ENCODE measurements around the gene GAB2.

GAB2 gene

DNA sequence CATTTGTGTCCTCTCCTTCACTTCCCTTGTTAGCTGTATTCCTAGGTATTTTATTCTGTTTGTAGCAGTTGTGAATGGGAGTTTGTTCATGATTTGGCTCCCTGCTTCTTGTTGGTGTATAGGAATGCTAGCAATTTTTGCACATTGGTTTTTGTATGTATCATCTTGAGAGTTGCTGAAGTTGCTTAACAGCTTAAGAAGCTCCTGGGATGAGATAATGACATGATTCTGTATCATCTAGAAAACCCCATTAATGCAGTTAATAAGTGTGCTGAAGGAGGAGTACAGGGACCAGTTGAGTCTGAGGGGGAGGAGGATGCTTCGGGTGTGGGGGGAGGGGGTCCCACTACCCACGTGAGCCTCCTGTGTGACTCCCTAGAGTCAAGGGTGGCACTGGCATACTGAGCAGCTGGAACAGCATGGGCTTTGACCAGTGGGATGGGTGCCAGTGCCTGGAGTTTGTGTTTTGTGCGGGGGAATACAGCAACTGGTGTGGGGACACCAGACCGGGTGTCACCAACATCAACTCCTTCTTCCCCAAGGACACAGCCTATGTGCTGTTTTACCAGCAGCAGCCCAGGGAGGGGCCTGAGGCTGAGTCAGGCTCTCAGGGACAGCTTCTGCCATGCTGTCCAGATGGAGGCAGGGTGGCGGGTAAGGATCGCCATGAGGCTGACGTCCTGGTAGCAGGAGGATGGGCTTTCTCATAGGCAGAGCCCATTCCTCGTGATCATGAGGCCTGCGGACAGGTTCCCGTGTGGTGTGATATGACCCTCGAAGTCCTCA is 204.8 kb downstream of the GAB2 start:
- no peak overlapping the region for H2AFZ ChIP-seq
- no peaks in the 10 kb centered on the region for H3K9me3 ChIP-seq (ENCODE audit: control insufficient read depth, low read length)
- H3K4me1 ChIP-seq = no peaks in the 10 kb centered on the region
- no peaks in the 10 kb centered on the region for H3K27me3 ChIP-seq (ENCODE audit: control insufficient read depth, insufficient read depth, low read length)
- H3K27ac ChIP-seq = no peak overlapping the region
- no peak overlapping the region for H3K9ac ChIP-seq
- no peaks in the 10 kb centered on the region for H3K36me3 ChIP-seq (ENCODE audit: control insufficient read depth, insufficient read depth, low read length)
- TF ChIP-seq CTCF (IDR thresholded peaks at IDR 0.05) = no peak
- no peak overlapping the region for H3K4me2 ChIP-seq (ENCODE audit: low read length)
- H3K4me3 ChIP-seq (ENCODE audit: low read depth, low read length) = no peak overlapping the region
- H3K79me2 ChIP-seq = no peaks in the 10 kb centered on the region

DNA sequence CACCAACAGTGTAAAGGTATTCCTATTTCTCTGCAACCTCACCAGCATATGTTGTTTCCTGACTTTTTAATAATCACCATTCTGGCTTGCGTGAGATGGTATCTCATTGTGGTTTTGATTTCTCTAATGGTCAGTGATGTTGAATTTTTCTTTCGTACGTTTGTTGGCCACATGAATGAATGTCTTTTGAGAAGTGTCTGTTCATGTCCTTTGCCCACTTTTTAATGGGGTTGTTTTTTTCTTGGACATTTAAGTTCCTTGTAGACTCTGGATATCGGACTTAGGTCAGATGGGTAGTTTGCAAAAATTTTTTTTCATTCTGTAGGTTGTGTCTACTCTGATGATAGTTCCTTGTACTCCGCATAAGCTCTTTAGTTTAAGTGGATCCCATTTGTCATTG is 206.1 kb downstream of the GAB2 start:
- H3K27ac ChIP-seq = no peak overlapping the region
- no peaks in the 10 kb centered on the region for H3K36me3 ChIP-seq (ENCODE audit: control insufficient read depth, insufficient read depth, low read length)
- H3K79me2 ChIP-seq = no peaks in the 10 kb centered on the region
- H3K4me3 ChIP-seq (ENCODE audit: low read depth, low read length) = no peak overlapping the region
- no peak overlapping the region for H2AFZ ChIP-seq
- no peak overlapping the region for H3K9ac ChIP-seq
- no peak overlapping the region for H3K4me2 ChIP-seq (ENCODE audit: low read length)
- H3K27me3 ChIP-seq (ENCODE audit: control insufficient read depth, insufficient read depth, low read length) = no peaks in the 10 kb centered on the region
- no peak for TF ChIP-seq CTCF (IDR thresholded peaks at IDR 0.05)
- H3K4me1 ChIP-seq = no peaks in the 10 kb centered on the region
- no peaks in the 10 kb centered on the region for H3K9me3 ChIP-seq (ENCODE audit: control insufficient read depth, low read length)

DNA sequence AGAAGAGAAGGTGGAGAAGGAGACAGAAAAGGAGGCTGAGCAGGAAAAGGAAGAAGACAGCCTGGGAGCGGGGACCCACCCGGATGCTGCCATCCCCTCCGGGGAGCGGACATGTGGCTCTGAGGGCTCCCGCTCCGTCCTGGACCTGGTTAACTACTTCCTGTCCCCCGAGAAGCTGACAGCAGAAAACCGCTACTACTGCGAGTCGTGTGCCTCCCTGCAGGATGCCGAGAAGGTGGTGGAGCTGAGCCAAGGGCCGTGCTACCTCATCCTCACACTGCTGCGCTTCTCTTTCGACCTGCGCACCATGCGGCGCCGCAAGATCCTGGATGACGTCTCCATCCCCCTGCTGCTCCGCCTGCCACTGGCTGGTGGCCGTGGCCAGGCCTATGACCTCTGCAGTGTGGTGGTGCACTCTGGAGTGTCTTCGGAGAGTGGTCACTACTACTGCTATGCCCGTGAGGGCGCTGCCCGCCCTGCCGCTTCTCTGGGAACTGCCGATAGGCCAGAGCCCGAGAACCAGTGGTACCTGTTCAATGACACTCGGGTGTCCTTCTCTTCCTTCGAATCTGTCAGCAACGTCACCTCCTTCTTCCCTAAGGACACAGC is 207.5 kb downstream of the GAB2 start:
- Histone ChIP-seq H3K4me2 (ENCODE audit: low read length) (no peak overlapping the region), H3K9me3 (ENCODE audit: control insufficient read depth, low read length) (no peaks in the 10 kb centered on the region), H3K4me3 (ENCODE audit: low read depth, low read length) (no peak overlapping the region), H3K79me2 (no peaks in the 10 kb centered on the region), H3K36me3 (ENCODE audit: control insufficient read depth, insufficient read depth, low read length) (no peaks in the 10 kb centered on the region), H3K27ac (no peak overlapping the region), H3K9ac (no peak overlapping the region), H3K4me1 (no peaks in the 10 kb centered on the region), H2AFZ (no peak overlapping the region), H3K27me3 (ENCODE audit: control insufficient read depth, insufficient read depth, low read length) (no peaks in the 10 kb centered on the region)
- TF ChIP-seq CTCF (IDR thresholded peaks at IDR 0.05) = no peak

DNA sequence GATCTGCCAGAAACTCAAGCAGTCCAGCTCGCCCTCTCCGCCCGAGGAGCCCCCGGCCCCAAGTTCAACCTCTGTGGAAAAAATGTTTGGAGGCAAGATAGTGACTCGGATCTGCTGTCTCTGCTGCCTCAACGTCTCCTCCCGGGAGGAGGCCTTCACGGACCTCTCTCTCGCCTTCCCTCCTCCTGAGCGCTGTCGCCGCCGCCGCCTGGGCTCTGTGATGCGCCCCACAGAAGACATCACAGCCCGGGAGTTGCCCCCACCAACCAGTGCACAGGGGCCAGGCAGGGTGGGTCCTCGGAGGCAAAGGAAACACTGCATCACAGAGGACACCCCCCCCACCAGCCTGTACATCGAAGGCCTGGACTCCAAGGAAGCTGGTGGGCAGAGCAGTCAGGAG is 208.1 kb downstream of the GAB2 start:
- Histone ChIP-seq H3K9ac (no peak overlapping the region), H3K27ac (no peak overlapping the region), H3K27me3 (ENCODE audit: control insufficient read depth, insufficient read depth, low read length) (no peaks in the 10 kb centered on the region), H3K4me3 (ENCODE audit: low read depth, low read length) (no peak overlapping the region), H3K4me2 (ENCODE audit: low read length) (no peak overlapping the region), H3K36me3 (ENCODE audit: control insufficient read depth, insufficient read depth, low read length) (no peaks in the 10 kb centered on the region), H3K9me3 (ENCODE audit: control insufficient read depth, low read length) (no peaks in the 10 kb centered on the region), H3K79me2 (no peaks in the 10 kb centered on the region), H3K4me1 (no peaks in the 10 kb centered on the region), H2AFZ (no peak overlapping the region)
- no peak for TF ChIP-seq CTCF (IDR thresholded peaks at IDR 0.05)
